ENCODE results near the gene PIH1D2. TPM values are rescaled to one million over a fixed set of nuclear protein-coding genes. Genes with fewer than 3 reads are reported as not detected.
A peak's percentile ranks its signal among the peaks of the same experiment; 100 is the strongest.
"Not testable (repeated sequence)": the region's sequence is repeated elsewhere in the genome, so short reads cannot be mapped to it uniquely, and the experiment has no call there.

Gene PIH1D2
- total RNA-seq, 1 donor from 2014 or later: 1.3 TPM

DNA sequence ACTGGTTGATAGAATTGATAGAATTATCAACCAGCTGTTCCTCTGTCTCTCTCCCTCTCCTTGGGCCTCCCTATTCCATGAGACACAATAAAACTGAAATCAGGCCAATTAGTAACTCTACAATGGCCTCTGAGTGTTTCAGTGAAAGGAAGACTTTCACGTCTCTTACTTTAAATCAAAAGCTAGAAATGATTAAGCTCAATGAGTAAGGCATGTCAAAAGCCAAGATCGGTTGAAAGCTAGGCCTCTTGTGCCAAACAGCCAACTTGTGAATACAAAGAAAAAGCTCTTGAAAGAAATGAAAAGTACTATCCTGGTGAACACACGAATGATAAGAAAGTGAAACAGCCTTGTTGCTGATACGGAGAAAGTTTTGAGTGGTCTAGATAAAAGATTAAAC, 16.6 kb downstream of the PIH1D2 start:
- DNase-seq (ENCODE audit: low read depth, low spot score): no peak

GRCh38 chr11:112051768-112052167, 22.0 kb downstream of the PIH1D2 start:
- no peak for DNase-seq (ENCODE audit: low read depth, low spot score)

DNA sequence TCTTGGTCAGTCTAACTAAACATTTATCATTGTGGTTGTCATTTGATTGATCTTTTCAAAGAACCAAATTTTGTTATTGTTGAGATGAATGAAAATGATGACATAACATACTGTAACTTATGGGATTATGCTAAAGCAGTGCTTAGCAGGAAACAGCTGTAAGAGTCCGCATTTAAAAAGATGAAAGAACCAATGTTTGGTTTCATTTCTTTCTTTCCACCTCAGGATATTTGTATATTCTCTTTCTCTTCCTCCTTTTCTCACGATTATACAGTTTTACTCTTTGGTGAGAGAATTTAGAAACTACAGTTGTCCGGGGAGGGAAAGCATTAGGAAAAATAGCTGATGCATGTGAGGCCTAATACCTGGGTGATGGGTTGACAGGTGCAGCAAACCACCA, 23.1 kb downstream of the PIH1D2 start:
- no peak for DNase-seq (ENCODE audit: low read depth, low spot score)

DNA sequence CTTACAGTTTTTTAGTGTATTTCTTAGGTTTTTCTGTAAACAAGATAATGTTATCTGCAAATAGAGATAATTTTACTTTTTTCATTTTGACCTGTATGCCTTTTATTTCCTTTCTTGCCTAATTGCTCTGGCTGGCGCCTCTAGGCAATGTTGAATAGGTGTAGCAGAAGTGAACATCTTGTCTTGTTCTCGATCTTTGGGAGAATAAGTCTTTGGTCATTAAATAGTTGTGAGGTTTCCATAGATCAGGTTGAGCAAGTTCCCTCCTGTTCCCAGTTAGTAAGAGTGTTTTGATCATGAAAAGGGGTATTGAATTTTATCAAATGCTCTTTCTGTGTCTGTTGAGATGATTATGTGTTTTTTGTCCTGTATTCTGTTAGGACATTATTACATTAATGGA, 24.0 kb downstream of the PIH1D2 start:
- no peak for DNase-seq (ENCODE audit: low read depth, low spot score)

DNA sequence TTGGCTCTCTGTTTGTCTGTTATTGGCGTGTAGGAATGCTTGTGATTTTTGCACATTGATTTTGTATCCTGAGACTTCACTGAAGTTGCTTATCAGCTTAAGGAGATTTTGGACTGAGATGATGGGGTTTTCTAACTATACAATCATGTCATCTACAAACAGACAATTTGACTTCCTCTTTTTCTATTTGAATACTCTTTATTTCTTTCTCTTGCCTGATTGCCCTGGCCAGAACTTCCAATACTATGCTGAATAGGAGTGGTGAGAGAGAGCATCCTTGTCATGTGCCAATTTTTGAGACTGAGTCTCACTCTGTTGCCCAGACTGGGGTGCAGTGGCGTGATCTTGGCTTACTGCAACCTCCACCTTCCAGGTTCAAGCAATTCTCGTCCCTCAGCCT, 25.6 kb downstream of the PIH1D2 start:
- DNase-seq (ENCODE audit: low read depth, low spot score): not testable (repeated sequence)

GRCh38 chr11:112046647-112047046, 27.2 kb downstream of the PIH1D2 start:
- DNase-seq (ENCODE audit: low read depth, low spot score): not testable (repeated sequence)

DNA sequence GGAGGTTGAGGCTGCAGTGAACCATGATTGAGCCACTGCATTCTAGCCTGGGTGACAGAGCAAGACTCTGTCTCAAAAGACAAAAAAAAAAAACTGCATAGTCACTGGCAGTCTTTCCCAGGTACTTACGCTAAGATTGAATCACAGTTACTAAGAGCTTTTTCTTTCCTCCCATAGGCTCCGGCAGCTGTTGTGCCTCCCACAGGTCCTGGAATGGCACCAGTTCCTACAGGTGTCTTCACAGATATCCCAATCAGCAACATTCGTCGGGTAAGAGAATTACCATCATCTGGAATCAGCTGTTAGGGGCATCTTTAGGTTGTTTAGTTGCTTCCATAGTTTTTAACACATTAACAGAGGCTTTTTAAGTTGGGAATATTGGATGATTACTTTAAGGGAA, 28.9 kb downstream of the PIH1D2 start:
- no peak for DNase-seq (ENCODE audit: low read depth, low spot score)

DNA sequence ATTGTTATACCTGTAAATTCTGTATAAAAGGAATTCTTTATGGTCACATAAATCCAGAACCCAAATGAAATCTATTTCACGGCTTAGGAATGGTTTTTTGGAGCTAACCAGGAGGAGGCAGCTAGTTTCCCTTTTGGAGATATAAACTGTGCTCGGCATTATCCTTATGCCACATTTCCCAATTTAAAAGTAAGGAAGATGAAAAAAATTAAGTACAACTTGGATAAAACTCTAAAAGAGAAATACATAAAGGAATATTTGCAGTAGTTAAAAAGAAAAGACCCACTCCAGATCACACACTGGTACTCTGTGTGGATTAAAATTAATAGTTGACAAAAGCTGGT, 30.9 kb downstream of the PIH1D2 start:
- DNase-seq (ENCODE audit: low read depth, low spot score): no peak

GRCh38 chr11:112042161-112042960, 31.5 kb downstream of the PIH1D2 start:
- DNase-seq (ENCODE audit: low read depth, low spot score): no peak

DNA sequence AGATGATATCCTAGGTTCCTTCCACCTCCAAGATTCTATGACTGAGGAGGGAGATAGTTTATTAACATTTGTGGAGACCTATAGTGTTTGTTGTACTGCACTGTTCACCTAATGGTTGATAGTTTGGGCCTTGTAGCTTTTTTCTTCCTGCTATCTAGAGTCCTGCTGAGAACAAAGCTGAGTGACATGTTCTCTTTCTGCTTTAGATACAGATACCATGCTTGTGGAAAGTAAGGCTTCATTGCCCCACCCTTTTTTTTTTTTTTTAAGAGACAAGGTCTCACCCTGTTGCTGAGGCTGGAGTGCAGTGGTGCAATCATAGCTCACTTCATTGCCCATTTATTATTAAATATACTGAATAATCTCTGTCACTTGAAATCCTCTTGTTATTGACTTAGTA, 36.3 kb downstream of the PIH1D2 start:
- DNase-seq (ENCODE audit: low read depth, low spot score): no peak

GRCh38 chr11:112033902-112034301, 39.9 kb downstream of the PIH1D2 start:
- no peak for DNase-seq (ENCODE audit: low read depth, low spot score)

DNA sequence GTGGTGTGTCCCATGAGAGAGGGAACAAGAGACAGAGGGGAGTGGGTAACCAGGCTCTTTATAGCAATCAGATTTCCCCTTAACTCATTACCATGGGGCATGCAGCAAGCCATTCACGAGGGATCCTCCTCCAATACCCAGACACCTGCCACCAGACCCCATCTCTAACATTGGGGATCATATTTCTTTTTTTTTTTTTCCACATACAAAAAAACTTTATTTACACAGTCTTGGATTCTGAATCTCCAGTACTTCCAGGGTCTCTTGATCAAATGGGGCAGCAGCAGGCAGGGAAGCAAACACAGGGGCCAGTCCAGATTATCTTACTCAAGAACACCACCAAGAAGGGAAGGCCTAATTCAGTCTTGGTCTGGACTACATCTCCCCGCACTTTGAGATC, 44.4 kb downstream of the PIH1D2 start:
- no peak for DNase-seq (ENCODE audit: low read depth, low spot score)

GRCh38 chr11:112026784-112027410, 46.9 kb downstream of the PIH1D2 start:
- not testable (repeated sequence) for DNase-seq (ENCODE audit: low read depth, low spot score)

DNA sequence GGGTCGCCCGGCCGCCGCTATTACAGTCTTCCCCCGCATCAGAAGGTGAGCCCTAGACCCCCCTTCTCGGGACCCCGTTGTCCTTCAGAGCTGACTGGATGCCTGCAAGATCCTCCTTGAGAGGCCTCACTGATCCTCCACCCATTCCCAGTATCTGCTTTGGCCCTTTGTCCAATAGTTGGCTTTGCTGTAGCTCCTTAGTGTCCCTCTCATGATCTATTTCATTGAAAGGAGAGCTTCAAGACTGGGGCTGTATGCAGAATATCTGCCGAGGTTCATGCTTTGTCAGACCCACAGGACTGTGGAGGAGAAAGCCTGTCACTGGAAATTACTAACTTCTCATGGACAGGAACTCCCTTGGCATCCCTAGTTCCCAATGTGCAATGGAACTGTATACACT, 48.1 kb downstream of the PIH1D2 start:
- no peak for DNase-seq (ENCODE audit: low read depth, low spot score)

- DNase-seq (ENCODE audit: low read depth, low spot score): peak; percentile 37
Observed at GRCh38 chr11:112024773-112025678, 48.8 kb downstream of the PIH1D2 start, which contains the start of gene DLAT. Gene DLAT (plus strand): TSS chr11:112025408. CDS start chr11:112025473, 65 bp downstream.

DNA sequence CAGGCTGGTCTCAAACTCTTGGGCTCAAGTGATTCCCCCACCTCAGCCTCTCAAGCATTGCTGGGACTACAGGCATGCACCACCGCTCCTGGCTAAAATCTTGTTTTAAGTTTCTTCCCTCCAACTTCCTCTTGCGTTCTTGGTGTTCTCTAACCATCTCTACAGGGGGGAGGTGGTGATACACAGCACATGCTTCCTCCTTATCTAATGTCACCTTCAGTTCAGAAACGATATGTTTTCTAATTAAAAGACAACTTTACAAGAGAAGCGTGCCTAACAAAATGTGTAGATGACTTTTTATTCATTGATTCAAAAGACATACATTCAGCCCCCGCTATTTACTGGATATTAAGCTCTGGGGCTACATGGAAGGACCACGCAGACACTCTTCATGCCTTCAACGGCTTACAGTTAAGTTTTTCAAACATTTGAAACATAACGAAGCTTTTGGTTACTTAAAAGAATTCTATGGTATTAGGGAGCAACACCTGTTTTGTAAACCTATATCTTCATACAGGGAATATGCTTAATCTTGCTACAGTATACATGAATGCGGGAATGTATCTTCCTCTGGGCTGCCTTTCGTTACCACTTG, 49.5 kb downstream of the PIH1D2 start:
- no peak for DNase-seq (ENCODE audit: low read depth, low spot score)

DNA sequence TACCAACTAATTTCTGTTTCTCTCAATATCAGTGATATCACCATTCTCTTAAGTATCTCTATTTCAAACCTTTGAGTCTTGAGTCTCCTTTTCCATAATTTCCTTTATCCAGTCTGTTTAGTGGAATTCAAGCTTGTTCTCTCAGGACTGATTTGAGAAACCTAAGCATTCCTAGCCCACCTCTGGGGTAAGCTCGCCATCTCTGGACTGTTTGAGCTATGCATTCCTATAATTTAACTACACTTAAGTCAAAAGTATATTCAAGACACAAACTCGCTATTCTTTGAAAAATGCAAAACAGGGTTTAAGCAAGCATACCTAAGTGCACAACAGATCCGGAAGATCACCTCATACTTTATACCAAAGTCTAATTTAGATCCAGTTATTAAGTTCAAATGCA, 50.7 kb downstream of the PIH1D2 start:
- DNase-seq (ENCODE audit: low read depth, low spot score): no peak

DNA sequence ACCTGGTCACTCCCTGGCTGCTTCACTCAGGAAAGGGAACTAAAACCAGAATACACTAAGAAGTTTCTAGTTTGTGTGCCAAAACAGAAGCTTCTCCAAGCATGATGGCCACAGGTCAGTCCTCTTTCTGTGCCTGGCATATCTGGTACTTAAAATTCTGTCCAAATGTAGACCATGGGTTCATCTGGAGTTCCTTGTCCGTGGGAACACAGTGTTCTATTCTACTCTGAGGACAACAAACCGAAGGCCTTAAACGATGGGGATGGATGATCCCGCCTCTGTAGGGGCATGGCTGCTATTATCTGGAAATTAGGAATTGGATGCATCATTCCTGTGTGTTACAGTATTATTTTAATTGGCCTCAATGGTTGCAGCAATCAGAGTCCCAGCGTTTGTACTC, 54.8 kb downstream of the PIH1D2 start:
- DNase-seq (ENCODE audit: low read depth, low spot score): no peak

All from pulmonary artery endothelial cell (primary cell).